GM12892 (cell line): ENCODE data around the gene KCNMB3.

Source experiments
- POLR2A ChIP-seq: IDR thresholded peaks from 2 replicates; pipeline ENCODE4 v1.6.1; 2011; ENCODE audit warnings: low read depth, low read length, control low read depth
- POLR2AphosphoS5 ChIP-seq: IDR thresholded peaks from 2 replicates; pipeline ENCODE4 v1.6.1; 2011; ENCODE audit warnings: low read depth, low read length, control low read depth

DNA sequence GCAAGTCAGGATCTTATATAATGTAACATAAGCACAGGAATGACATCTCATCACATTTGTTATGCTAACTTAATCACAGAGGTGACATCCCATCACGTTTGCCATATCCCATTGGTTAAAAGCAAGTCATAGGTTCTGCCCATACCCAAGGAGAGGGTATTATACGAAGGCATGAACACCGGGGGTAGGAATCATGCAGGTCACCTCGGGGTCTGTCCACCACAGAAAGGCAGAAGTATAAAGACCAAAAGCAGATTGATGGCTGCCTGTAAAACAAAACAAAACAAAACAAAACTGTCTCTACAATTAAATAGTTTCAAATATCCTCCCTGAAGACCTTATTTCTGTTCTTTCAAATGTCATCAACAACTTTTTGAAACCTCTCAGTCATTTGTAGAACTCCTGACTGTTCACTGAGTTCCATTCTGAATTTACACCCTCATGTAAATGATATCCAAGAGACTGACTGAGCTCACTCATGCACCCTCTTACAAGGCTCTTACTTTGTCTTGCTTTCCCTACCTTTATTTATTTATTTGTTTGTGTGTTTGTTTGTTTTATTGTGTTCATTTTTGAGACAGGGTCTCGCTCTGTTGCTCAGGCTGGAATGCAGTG lies 49.2 kb upstream of the KCNMB3 start:
- TF ChIP-seq POLR2AphosphoS5 (no peak), POLR2A (no peak)
